Ovary (tissue), 3 donors: ENCODE data around the gene XPC.

Experiments
- CTCF ChIP-seq, 3 donors: fragments of 450-650 bp in 2 of 3; fragments of 200-600 bp in 1 of 3; IDR thresholded peaks; one replicate each; pipeline versions ENCODE4 v1.5.1 to v1.8.0; 2016 to 2022; ENCODE audit warnings: antibody characterized with exemption in 3 of 3, mild to moderate bottlenecking in 1 of 3
- EP300 ChIP-seq: sonication (generic); formaldehyde crosslinking; IDR thresholded peaks from one replicate; pipeline ENCODE4 v1.6.1; 2017; ENCODE audit warnings: antibody characterized with exemption
- POLR2A ChIP-seq: fragments of 450-650 bp; IDR thresholded peaks from one replicate; pipeline ENCODE4 v1.6.1; 2017; ENCODE audit warnings: antibody characterized with exemption, mild to moderate bottlenecking, moderate library complexity
- donor health status: DM: no; HTN: no; CAD: no.

GRCh38 chr3:14120111-14120920 lies 58.1 kb downstream of the XPC start:
- no peak for TF ChIP-seq POLR2A
- no peak for TF ChIP-seq CTCF (IDR thresholded peaks at IDR 0.05)
- no peak for TF ChIP-seq EP300
